GM12892 (cell line): ENCODE results near the gene STK17A.
"Not testable (repeated sequence)": the region's sequence is repeated elsewhere in the genome, so short reads cannot be mapped to it uniquely, and the experiment has no call there.

Experiments
- DNase-seq: peaks from one replicate; pipeline ENCODE4 v3.0.0; 2011; ENCODE audit not compliant: insufficient read length
- FAIRE-seq: peaks from 2 replicates; lab custom pipeline; 2011; peaks lifted over from hg19 to GRCh38; lab: Jason Lieb, UNC
- POLR2A ChIP-seq: IDR thresholded peaks from 2 replicates; pipeline ENCODE4 v1.6.1; 2011; ENCODE audit warnings: low read depth, low read length, control low read depth
- POLR2AphosphoS5 ChIP-seq: IDR thresholded peaks from 2 replicates; pipeline ENCODE4 v1.6.1; 2011; ENCODE audit warnings: low read depth, low read length, control low read depth
- TAF1 ChIP-seq: IDR thresholded peaks from 2 replicates; pipeline ENCODE4 v1.6.1; 2011; ENCODE audit warnings: low read depth, mild to moderate bottlenecking, control low read depth, low read length, borderline replicate concordance

The STK17A gene

GRCh38 chr7:43626695-43627094 is 43.8 kb downstream of the STK17A start:
- no peak for FAIRE-seq
- TF ChIP-seq TAF1: no peak
- no peak for DNase-seq

DNA sequence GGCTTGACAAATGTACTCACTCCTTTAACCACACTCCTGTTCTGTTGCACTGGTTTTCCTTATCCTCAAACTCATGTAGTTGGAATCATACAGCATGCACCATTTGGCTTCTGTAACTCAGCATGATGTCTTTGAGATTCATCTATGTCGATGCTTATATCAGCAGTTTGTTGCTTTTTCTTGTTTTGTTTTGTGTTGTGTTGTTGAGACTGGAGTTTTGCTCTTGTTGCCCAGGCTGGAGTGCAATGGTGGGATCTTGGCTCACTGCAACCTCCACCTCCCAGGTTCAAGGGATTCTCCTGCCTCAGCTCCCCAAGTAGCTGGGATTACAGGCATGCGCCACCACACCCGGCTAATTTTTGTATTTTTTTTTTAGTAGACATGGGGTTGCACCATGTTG is 44.9 kb downstream of the STK17A start:
- not testable (repeated sequence) for FAIRE-seq, DNase-seq
- peak; percentile 61 for TF ChIP-seq POLR2AphosphoS5
- peak; percentile 29; the same call in 1 of the 2 replicates for TF ChIP-seq POLR2A

DNA sequence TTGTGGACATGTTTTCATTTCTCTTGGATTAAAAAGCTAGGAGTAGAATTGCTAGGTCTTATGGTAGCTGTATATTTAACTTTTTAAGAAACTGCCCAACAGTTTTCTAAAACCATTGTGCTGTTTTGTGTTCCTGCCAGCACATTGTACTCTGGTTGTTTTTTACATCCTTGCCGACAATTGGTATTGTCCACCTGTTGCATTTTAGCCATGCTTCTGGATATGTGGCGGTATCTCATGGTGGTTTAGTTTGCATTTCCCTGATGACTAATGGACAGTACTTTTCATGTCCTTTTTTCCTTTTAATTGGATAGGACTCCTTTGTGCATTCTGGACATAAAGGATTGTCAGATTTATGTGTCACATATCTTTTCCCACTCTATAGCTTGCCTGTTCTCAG is 45.5 kb downstream of the STK17A start:
- DNase-seq: no peak
- FAIRE-seq: peak; percentile 21
- TF ChIP-seq TAF1 (no peak), POLR2A (no peak), POLR2AphosphoS5 (no peak)

DNA sequence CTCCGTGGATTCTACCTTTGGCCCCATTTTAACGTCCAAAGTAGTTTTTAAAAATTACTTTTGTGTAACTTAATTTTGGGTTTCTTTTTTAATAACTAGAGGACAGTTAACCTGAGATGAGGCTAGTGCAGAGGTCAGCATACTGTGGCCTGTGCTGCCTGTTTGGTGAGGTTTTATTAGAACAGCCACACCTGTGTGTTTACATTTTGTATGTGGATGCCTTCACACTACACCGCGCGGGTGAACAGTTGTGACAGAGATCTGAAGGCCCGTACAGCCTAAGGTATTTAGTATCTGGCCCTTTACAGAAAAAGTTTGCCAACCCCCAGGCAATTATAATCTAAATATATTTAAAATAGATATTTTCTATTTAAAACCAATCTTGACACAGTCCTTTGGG is 46.9 kb downstream of the STK17A start:
- FAIRE-seq: no peak
- no peak for DNase-seq
- TF ChIP-seq TAF1: no peak
- 0 out of 2 replicates have a peak, but pooled peaks have one; percentile 6 for TF ChIP-seq POLR2A
- peak; percentile 29; the same call in 1 of the 2 replicates for TF ChIP-seq POLR2AphosphoS5

DNA sequence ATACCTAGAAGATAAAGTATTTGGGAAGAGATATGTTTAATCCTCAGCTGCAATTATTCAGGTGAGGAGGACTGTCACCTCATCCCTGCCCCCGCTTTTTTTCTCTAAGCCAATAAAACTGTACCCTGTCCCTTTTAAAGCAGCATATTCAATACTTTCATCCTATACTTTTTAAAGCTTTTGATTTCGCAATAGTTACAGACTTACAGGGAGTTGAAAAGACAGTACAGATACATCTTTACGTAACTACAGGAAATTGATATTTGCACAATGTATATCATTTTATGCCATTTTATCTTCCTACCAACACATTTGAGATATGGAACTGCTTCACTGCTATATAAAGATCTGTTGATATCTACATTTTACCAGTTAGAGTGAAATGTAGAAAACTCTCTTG is 47.6 kb downstream of the STK17A start:
- DNase-seq (no peak), FAIRE-seq (peak; percentile 56)
- TF ChIP-seq POLR2A (no peak), POLR2AphosphoS5 (no peak), TAF1 (no peak)

DNA sequence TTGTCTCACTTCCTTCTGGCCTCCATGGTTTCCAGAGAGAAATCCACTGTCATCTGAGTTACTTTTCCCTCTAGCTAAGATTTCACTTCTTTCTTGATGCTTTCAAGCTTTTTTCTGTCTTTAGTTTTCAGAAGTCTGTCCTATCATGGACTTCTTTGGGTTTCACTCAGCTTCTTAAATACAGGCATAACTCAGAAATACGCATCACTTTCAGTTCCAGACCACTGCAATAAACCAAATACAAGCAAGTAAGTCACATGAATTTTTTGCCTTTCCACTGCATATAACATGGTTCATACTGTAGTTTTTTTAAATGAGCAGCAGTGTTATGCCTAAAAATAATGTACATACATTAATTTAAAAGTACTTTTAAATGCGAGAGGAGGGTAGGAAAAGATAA is 48.7 kb downstream of the STK17A start:
- FAIRE-seq: no peak
- DNase-seq: no peak

GRCh38 chr7:43632746-43633145 is 49.8 kb downstream of the STK17A start:
- no peak for TF ChIP-seq TAF1
- TF ChIP-seq POLR2AphosphoS5: no peak
- no peak for TF ChIP-seq POLR2A
- FAIRE-seq: no peak
- DNase-seq: no peak

More for the DNA sequence above, 48.7 kb downstream of the STK17A start:
- TF ChIP-seq POLR2A: no peak
- TF ChIP-seq POLR2AphosphoS5: no peak
- no peak for TF ChIP-seq TAF1

- FAIRE-seq (no peak), DNase-seq (no peak)
- TF ChIP-seq POLR2AphosphoS5: peak; percentile 58
- peak; percentile 53; the same call in 1 of the 2 replicates for TF ChIP-seq POLR2A
- no peak for TF ChIP-seq TAF1
Observed at GRCh38 chr7:43634384-43634783, 51.5 kb downstream of the STK17A start.

DNA sequence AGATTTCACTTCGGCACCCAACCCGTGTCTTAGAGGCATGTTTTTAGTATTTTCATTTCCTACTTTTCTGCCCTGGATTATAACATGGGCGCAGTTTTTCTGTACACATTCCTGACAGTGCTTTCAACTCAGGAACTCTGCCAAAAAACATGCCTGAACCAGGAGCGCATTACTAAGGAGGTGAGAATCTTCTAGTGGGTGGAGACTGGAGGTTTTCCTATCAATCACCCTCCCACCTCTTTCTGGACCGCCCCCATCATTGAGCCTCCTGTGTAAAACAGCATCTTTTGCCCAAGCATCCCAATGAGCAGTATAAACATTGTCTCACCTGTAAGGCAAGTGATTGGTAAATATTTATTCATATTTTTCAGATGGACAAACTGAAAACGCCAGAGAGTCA is 53.2 kb downstream of the STK17A start:
- TF ChIP-seq POLR2AphosphoS5: no peak
- TF ChIP-seq TAF1: no peak
- TF ChIP-seq POLR2A: no peak
- FAIRE-seq: no peak
- DNase-seq: no peak

- FAIRE-seq: peak; percentile 9
- no peak for DNase-seq
- TF ChIP-seq TAF1 (no peak), POLR2AphosphoS5 (no peak), POLR2A (no peak)
Observed at GRCh38 chr7:43637114-43637806, 54.4 kb downstream of the STK17A start.

- FAIRE-seq (no peak), DNase-seq (no peak)
- TF ChIP-seq TAF1: no peak
- no peak for TF ChIP-seq POLR2AphosphoS5
- no peak; the same call in 1 of the 2 replicates for TF ChIP-seq POLR2A
Observed at GRCh38 chr7:43639858-43640491, 57.1 kb downstream of the STK17A start.

DNA sequence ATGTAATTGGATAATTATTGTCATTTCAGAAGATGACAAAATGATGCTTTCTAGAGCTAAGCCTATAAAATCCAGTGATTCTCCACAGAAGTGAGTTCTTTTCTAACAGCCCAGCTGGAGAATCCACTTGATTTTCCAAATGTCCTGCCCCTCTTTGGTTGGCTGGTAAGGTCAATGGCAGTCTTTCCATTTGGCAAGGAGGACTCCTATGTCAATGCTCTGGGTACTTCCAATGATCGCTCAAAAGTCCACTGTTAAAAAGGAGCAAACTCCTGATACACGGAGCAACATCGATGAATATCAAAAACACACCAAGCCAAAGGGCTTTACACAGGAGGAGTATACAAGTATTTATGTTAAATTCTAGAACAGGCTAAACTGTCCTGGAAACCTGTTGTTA is 57.8 kb downstream of the STK17A start:
- TF ChIP-seq TAF1 (no peak), POLR2A (no peak), POLR2AphosphoS5 (no peak)
- DNase-seq: no peak
- FAIRE-seq: no peak
